ENCODE results near the gene ZDHHC1.
"Not testable (repeated sequence)": the region's sequence is repeated elsewhere in the genome, so short reads cannot be mapped to it uniquely, and the experiment has no call there.

The ZDHHC1 gene

GRCh38 chr16:67372664-67373063, 43.6 kb downstream of the ZDHHC1 start:
- DNase-seq = no peak

GRCh38 chr16:67370661-67371060, 45.6 kb downstream of the ZDHHC1 start:
- H3K9me3 Mint-ChIP-seq = no peaks in the 10 kb centered on the region
- no peak for ATAC-seq (replicated peaks)
- H3K36me3 Mint-ChIP-seq = no peaks in the 10 kb centered on the region
- peaks cover 0 to 2% of the 10 kb centered on the region in 2 donors for H3K4me1 Mint-ChIP-seq
- H3K27me3 Mint-ChIP-seq = no peaks in the 10 kb centered on the region
- H3K4me3 Mint-ChIP-seq = no peak overlapping the region
- DNase-seq = no peak
- no peak overlapping the region for H3K27ac Mint-ChIP-seq

More at GRCh38 chr16:67372664-67373063, 43.6 kb downstream of the ZDHHC1 start:
- no peak for ATAC-seq (replicated peaks)
- Mint-ChIP-seq H3K27ac (no peak overlapping the region), H3K4me1 (no peaks in the 10 kb centered on the region), H3K9me3 (no peaks in the 10 kb centered on the region), H3K36me3 (no peaks in the 10 kb centered on the region), H3K4me3 (no peak overlapping the region), H3K27me3 (peaks cover 0 to 12% of the 10 kb centered on the region in 2 donors)

GRCh38 chr16:67364600-67365235, 51.6 kb downstream of the ZDHHC1 start:
- no peak overlapping the region for H3K27ac Mint-ChIP-seq
- no peak for DNase-seq

GRCh38 chr16:67361038-67361437, 55.2 kb downstream of the ZDHHC1 start:
- DNase-seq (no peak), ATAC-seq (replicated peaks) (no peak)
- Mint-ChIP-seq H3K4me1 (peaks cover 8 to 11% of the 10 kb centered on the region in 2 donors), H3K27ac (no peak overlapping the region), H3K36me3 (no peaks in the 10 kb centered on the region), H3K27me3 (peaks cover 0 to 5% of the 10 kb centered on the region in 2 donors), H3K9me3 (no peaks in the 10 kb centered on the region), H3K4me3 (no peak overlapping the region)

More at GRCh38 chr16:67364600-67365235, 51.6 kb downstream of the ZDHHC1 start:
- Mint-ChIP-seq H3K27me3 (no peaks in the 10 kb centered on the region), H3K4me1 (peaks cover 8 to 11% of the 10 kb centered on the region in 2 donors), H3K4me3 (peak overlapping the region in 1 of 2 donors; percentile 35), H3K9me3 (no peaks in the 10 kb centered on the region), H3K36me3 (no peaks in the 10 kb centered on the region)
- ATAC-seq (replicated peaks) = peak; percentile 41 to 52

- not testable (repeated sequence) for H3K4me3 Mint-ChIP-seq; H3K4me1 Mint-ChIP-seq; H3K36me3 Mint-ChIP-seq; H3K9me3 Mint-ChIP-seq; H3K27ac Mint-ChIP-seq; ATAC-seq (replicated peaks); H3K27me3 Mint-ChIP-seq; DNase-seq
Measured at GRCh38 chr16:67359540-67360269, 56.6 kb downstream of the ZDHHC1 start.

GRCh38 chr16:67357561-67357960, 58.7 kb downstream of the ZDHHC1 start:
- Mint-ChIP-seq H3K27me3 (peaks cover 0 to 9% of the 10 kb centered on the region in 2 donors), H3K36me3 (no peaks in the 10 kb centered on the region), H3K9me3 (no peaks in the 10 kb centered on the region), H3K4me3 (no peak overlapping the region), H3K4me1 (no peaks in the 10 kb centered on the region), H3K27ac (no peak overlapping the region)
- ATAC-seq (replicated peaks) (no peak), DNase-seq (no peak)

- Mint-ChIP-seq H3K36me3 (no peaks in the 10 kb centered on the region), H3K9me3 (no peaks in the 10 kb centered on the region), H3K4me3 (no peak overlapping the region), H3K27ac (no peak overlapping the region), H3K27me3 (peaks cover 0 to 9% of the 10 kb centered on the region in 2 donors), H3K4me1 (no peaks in the 10 kb centered on the region)
- DNase-seq = no peak
- ATAC-seq (replicated peaks) = no peak
Measured at GRCh38 chr16:67356396-67356795, 59.9 kb downstream of the ZDHHC1 start.

- not testable (repeated sequence) for ATAC-seq (replicated peaks); H3K36me3 Mint-ChIP-seq; DNase-seq; H3K27me3 Mint-ChIP-seq; H3K9me3 Mint-ChIP-seq; H3K27ac Mint-ChIP-seq; H3K4me3 Mint-ChIP-seq; H3K4me1 Mint-ChIP-seq
Measured at GRCh38 chr16:67352463-67352862, 63.8 kb downstream of the ZDHHC1 start.

- no peaks in the 10 kb centered on the region for H3K27me3 Mint-ChIP-seq
- H3K4me3 Mint-ChIP-seq = no peak overlapping the region
- H3K4me1 Mint-ChIP-seq = no peaks in the 10 kb centered on the region
- no peak overlapping the region for H3K27ac Mint-ChIP-seq
- no peaks in the 10 kb centered on the region for H3K9me3 Mint-ChIP-seq
- no peak for DNase-seq
- H3K36me3 Mint-ChIP-seq = no peaks in the 10 kb centered on the region
- no peak for ATAC-seq (replicated peaks)
Measured at GRCh38 chr16:67350324-67350723, 66.0 kb downstream of the ZDHHC1 start.

GRCh38 chr16:67349172-67349571, 67.1 kb downstream of the ZDHHC1 start:
- no peak overlapping the region for H3K27ac Mint-ChIP-seq
- ATAC-seq (replicated peaks) = peak in 1 of 2 donors; percentile 73
- DNase-seq = no peak
- no peaks in the 10 kb centered on the region for H3K9me3 Mint-ChIP-seq
- H3K4me3 Mint-ChIP-seq = no peak overlapping the region
- H3K4me1 Mint-ChIP-seq = no peaks in the 10 kb centered on the region
- no peaks in the 10 kb centered on the region for H3K36me3 Mint-ChIP-seq
- H3K27me3 Mint-ChIP-seq = no peaks in the 10 kb centered on the region

- H3K36me3 Mint-ChIP-seq = no peaks in the 10 kb centered on the region
- no peaks in the 10 kb centered on the region for H3K9me3 Mint-ChIP-seq
- H3K27ac Mint-ChIP-seq = no peak overlapping the region
- H3K27me3 Mint-ChIP-seq = no peaks in the 10 kb centered on the region
- DNase-seq (no peak), ATAC-seq (replicated peaks) (no peak)
- H3K4me3 Mint-ChIP-seq = no peak overlapping the region
- H3K4me1 Mint-ChIP-seq = no peaks in the 10 kb centered on the region
Measured at GRCh38 chr16:67346341-67346740, 69.9 kb downstream of the ZDHHC1 start.

GRCh38 chr16:67345401-67345800, 70.9 kb downstream of the ZDHHC1 start:
- H3K36me3 Mint-ChIP-seq = no peaks in the 10 kb centered on the region
- DNase-seq = no peak
- no peaks in the 10 kb centered on the region for H3K4me1 Mint-ChIP-seq
- H3K27ac Mint-ChIP-seq = no peak overlapping the region
- H3K9me3 Mint-ChIP-seq = no peaks in the 10 kb centered on the region
- no peak for ATAC-seq (replicated peaks)
- H3K27me3 Mint-ChIP-seq = no peaks in the 10 kb centered on the region
- no peak overlapping the region for H3K4me3 Mint-ChIP-seq
